Eye (tissue), 1 donor: ENCODE results near the gene CIB4.

Experiments
- DNase-seq: peaks from one replicate; pipeline ENCODE4 v3.0.0-alpha.2; 2015

The CIB4 gene

GRCh38 chr2:26563686-26564085 is 77.5 kb downstream of the CIB4 start:
- DNase-seq: no peak

- DNase-seq: peak; percentile 47
Measured at GRCh38 chr2:26562811-26563645, 78.1 kb downstream of the CIB4 start.

- peak; percentile 71 for DNase-seq
Measured at GRCh38 chr2:26561918-26562810, 79.0 kb downstream of the CIB4 start.

- DNase-seq: no peak
Measured at GRCh38 chr2:26561376-26561775, 79.8 kb downstream of the CIB4 start.

- no peak for DNase-seq
Measured at GRCh38 chr2:26560892-26561291, 80.3 kb downstream of the CIB4 start.

- DNase-seq: no peak
Measured at GRCh38 chr2:26559556-26559955, 81.6 kb downstream of the CIB4 start.

GRCh38 chr2:26559044-26559405 is 82.1 kb downstream of the CIB4 start:
- DNase-seq: no peak

- DNase-seq: peak; percentile 79
Measured at GRCh38 chr2:26558271-26559043, 82.7 kb downstream of the CIB4 start.

GRCh38 chr2:26557244-26557925 is 83.8 kb downstream of the CIB4 start:
- DNase-seq: no peak

GRCh38 chr2:26556309-26557243 is 84.6 kb downstream of the CIB4 start:
- no peak for DNase-seq

GRCh38 chr2:26555246-26556133 is 85.7 kb downstream of the CIB4 start:
- no peak for DNase-seq

- no peak for DNase-seq
Measured at GRCh38 chr2:26552641-26553374, 88.4 kb downstream of the CIB4 start.

GRCh38 chr2:26550276-26551015 is 90.7 kb downstream of the CIB4 start:
- DNase-seq: no peak

GRCh38 chr2:26542676-26543505 is 98.3 kb downstream of the CIB4 start:
- no peak for DNase-seq

- DNase-seq: no peak
Measured at GRCh38 chr2:26542194-26542455, 99.0 kb downstream of the CIB4 start.

- DNase-seq: no peak
Measured at GRCh38 chr2:26541401-26542193, 99.6 kb downstream of the CIB4 start.

GRCh38 chr2:26540961-26541360 is 100.2 kb downstream of the CIB4 start:
- DNase-seq: no peak
